HG03521 (cell line): Measurements from ENCODE around the gene LST1.

Experiments
- ATAC-seq: cut with Tn5 transposase; IDR thresholded peaks from one replicate; pipeline ENCODE4 v1.9.1; 2021; ENCODE audit warnings: mild to moderate bottlenecking, moderate library complexity; ENCODE audit not compliant: unreplicated experiment

Gene LST1

DNA sequence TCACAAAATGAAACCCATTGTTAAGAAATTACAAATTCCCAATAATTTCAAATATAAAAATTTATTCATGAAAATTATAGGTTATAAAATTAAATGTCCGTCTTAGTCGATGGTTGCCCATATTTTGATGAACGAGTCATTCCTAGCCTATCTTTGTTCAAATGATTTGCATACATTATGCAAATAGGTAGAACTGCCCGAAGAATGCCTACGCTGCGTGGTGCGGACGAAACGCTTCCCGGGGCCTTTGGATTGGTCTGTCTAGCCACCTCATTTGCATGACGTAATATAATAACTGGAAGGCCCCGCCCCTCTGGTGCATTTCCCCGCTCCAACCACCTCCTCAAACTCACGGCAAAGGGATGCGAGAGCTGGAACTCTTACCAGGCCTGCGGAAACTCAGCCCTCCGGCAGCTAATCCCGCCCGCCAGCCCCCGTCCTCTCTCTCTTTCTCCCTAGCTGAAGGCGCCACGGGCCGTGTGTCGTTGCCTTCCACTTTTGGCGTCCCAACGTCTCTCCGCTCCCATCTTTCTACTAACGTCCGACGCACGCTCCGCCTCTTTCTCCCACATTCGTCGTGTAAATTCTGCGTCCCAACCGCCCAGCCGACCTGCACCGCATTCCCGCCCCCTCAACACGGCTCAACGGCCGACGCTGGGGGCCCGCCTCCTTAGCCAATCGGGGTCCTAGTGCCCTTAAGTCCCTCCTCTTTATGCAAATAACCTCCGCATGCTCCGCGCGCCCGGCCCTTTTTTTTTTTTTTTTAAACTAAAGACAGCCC, 33.9 kb downstream of the LST1 start:
- peak; percentile 81 for ATAC-seq

- ATAC-seq: peak; percentile 49
Measured at GRCh38 chr6:31620586-31621319, 34.7 kb downstream of the LST1 start, which contains the start of gene PRRC2A. Gene PRRC2A (plus strand): TSS chr6:31620715. CDS start chr6:31622790, 2,075 bp downstream.

GRCh38 chr6:31621320-31621939, 35.4 kb downstream of the LST1 start:
- no peak for ATAC-seq

DNA sequence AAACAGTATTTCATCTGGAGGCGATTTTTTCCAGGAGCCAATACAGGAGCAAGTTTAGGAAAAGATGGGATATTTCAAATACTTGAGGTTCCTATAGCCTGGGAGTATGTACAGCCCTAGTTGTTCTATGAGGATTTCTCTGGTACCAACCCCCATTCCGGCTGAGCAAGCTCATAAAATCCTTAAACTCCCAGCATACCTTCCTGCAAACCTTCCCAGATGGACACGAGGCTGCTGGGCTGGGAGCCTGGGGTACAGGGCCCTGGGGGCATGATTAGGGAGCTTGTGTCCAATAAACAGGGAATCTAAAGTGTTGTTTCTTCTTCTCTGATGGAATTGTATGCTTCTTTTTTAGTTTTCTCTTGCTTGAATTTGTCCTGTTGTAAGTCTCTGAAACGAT, 35.9 kb downstream of the LST1 start:
- ATAC-seq: no peak

- no peak for ATAC-seq
Measured at GRCh38 chr6:31622684-31623091, 36.6 kb downstream of the LST1 start.

- no peak for ATAC-seq
Measured at GRCh38 chr6:31624070-31624469, 38.0 kb downstream of the LST1 start.

GRCh38 chr6:31626952-31627351, 40.9 kb downstream of the LST1 start:
- no peak for ATAC-seq

DNA sequence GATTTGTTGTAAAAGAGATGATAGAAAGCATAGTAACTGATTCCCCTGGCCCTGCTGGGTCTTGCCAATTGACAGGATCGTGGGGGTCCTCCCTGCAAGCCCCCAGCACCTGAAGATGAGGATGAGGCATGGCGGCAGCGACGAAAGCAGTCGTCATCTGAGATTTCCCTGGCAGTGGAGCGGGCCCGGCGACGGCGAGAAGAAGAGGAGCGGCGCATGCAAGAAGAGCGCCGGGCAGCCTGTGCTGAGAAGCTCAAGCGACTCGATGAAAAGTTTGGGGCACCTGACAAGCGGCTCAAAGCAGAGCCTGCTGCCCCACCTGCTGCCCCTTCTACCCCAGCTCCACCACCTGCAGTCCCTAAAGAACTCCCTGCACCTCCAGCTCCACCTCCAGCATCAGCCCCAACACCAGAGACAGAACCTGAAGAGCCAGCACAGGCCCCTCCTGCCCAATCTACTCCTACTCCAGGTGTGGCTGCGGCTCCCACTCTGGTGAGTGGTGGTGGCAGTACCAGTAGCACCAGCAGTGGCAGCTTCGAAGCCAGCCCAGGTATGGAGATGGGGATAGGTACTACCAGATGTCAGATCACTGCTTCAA, 41.7 kb downstream of the LST1 start:
- no peak for ATAC-seq

DNA sequence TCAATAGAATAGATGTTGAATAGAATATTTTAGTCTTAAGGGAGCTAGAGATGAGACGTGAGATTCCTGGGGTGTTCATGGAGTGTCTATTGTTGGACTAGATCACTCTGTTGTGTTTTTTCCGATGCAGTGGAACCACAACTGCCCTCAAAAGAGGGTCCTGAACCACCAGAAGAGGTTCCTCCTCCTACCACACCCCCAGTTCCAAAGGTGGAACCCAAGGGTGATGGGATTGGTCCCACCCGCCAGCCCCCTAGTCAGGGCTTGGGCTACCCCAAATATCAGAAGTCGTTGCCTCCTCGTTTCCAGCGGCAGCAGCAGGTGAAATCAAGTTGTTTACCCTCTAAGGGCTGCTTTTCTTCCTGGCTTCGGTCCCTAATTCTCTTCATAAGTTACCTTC, 42.9 kb downstream of the LST1 start:
- ATAC-seq: no peak

DNA sequence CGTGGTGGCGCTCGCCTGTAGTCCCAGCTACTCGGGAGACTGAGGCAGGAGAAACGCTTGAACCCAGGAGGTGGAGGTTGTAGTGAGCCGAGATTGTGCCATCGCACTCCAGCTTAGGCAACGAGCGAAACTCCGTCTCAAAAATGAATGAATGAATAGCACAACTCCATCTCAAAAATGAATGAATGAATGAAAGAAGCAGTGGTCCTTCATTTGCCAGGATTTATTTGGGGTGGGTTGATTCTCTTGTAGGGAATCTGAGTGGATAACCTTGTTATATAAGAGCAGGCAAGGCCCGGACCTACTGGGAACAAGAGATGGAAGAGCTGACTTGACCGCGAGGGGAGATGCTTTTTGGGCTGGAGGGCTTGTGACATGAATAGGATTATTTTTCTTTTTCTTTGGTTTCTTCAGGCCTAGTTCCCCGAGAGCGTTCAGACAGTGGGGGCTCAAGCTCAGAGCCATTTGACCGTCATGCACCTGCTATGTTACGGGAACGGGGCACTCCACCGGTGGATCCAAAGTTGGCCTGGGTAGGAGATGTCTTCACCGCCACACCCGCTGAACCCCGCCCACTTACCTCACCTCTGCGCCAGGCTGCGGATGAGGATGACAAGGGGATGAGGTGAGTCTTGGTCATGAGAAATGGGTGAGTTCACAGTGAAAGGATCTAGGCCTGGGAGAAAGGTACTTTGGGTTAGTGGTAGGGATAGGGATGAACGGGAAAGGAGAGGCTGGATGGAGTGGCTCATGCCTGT, 44.3 kb downstream of the LST1 start:
- no peak for ATAC-seq

DNA sequence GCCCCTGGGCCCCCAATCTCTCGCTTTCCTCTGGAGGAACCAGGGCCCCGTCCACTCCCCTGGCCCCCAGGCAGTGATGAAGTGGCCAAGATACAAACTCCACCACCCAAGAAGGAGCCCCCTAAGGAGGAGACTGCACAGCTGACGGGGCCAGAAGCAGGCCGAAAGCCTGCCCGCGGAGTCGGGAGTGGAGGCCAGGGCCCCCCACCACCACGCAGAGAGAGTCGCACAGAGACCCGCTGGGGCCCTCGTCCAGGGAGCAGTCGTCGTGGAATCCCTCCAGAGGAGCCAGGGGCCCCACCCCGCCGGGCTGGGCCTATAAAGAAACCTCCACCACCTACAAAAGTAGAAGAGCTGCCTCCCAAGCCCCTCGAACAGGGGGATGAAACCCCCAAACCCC, 45.1 kb downstream of the LST1 start:
- ATAC-seq: no peak

- ATAC-seq: no peak
Measured at GRCh38 chr6:31631681-31632278, 45.7 kb downstream of the LST1 start.

DNA sequence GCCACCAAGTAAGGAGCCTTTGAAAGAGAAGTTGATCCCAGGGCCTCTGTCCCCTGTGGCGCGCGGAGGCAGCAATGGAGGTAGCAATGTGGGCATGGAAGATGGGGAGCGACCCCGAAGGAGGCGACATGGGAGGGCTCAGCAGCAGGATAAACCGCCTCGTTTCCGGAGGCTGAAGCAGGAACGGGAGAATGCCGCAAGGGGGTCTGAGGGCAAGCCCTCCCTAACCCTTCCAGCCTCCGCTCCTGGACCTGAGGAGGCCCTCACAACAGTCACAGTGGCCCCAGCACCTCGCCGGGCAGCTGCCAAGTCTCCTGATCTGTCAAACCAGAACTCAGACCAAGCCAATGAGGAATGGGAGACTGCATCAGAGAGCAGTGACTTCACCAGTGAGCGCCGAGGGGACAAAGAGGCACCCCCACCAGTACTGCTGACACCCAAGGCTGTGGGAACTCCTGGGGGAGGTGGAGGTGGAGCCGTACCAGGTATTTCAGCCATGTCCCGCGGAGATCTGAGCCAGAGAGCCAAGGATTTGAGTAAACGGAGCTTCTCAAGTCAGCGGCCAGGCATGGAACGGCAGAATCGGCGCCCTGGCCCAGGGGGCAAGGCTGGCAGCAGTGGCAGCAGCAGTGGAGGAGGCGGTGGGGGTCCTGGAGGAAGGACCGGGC, 46.3 kb downstream of the LST1 start:
- no peak for ATAC-seq

- no peak for ATAC-seq
Measured at GRCh38 chr6:31633447-31633846, 47.4 kb downstream of the LST1 start.

- ATAC-seq: no peak
Measured at GRCh38 chr6:31634131-31634530, 48.1 kb downstream of the LST1 start.

- ATAC-seq: no peak
Measured at GRCh38 chr6:31634969-31635575, 49.0 kb downstream of the LST1 start.

GRCh38 chr6:31636698-31637596, 50.9 kb downstream of the LST1 start:
- no peak for ATAC-seq
